Endothelial cell of umbilical vein (primary cell): Measurements from ENCODE around the gene ESPNL. TPM values are rescaled to one million over a fixed set of nuclear protein-coding genes. Genes with fewer than 3 reads are reported as not detected.

Experiments used
- BruUV-seq: library from RNA; stranded (reverse); fragments of 400-500 nt; replicated peaks from 2 replicates; lab custom pipeline; 2021; lab: Mats Ljungman, UMichigan
- CTCF ChIA-PET: fragments of 300-600, 350-600 bp; sonication (Branson Sonifier 250); formaldehyde crosslinking; loops from one replicate; lab custom pipeline; 2021; ENCODE audit warnings: antibody characterized with exemption, inconsistent platforms; lab: Charles Lee
- POLR2A ChIA-PET: fragments of 300-600, 350-600 bp; sonication (Branson Sonifier 250); formaldehyde crosslinking; loops from one replicate; lab custom pipeline; 2021; ENCODE audit warnings: antibody characterized with exemption, inconsistent platforms; lab: Charles Lee
- DNase-seq: peaks from one replicate; pipeline ENCODE4 v3.0.0-alpha.2; 2011; ENCODE audit warnings: low read depth, low spot score
- FAIRE-seq: peaks from 2 replicates; lab custom pipeline; 2011; peaks lifted over from hg19 to GRCh38; lab: Jason Lieb, UNC
- H2AFZ ChIP-seq: 2 replicates; pipeline ENCODE4 v1.6.0; 2012; ENCODE audit warnings: low read depth, low read length, control low read depth, inconsistent platforms
- H3K27ac ChIP-seq: 2 replicates; pipeline ENCODE4 v1.5.1; 2011; ENCODE audit warnings: low read depth, mild to moderate bottlenecking, control low read depth, low read length, moderate library complexity; ENCODE audit not compliant: insufficient read depth
- H3K27me3 ChIP-seq, 2 experiments: 2 replicates each; pipeline versions ENCODE4 v1.6.0 to v1.6.1; 2011; ENCODE audit warnings: low read length in 2 of 2, mixed read lengths in 1 of 2; ENCODE audit not compliant: control insufficient read depth in 2 of 2, insufficient read depth in 2 of 2
- H3K36me3 ChIP-seq, 2 experiments: 2 replicates in 1 of 2; 3 replicates in 1 of 2; pipeline ENCODE4 v1.5.1; 2011; ENCODE audit warnings: low read length in 2 of 2, mild to moderate bottlenecking in 1 of 2, moderate library complexity in 1 of 2; ENCODE audit not compliant: control insufficient read depth in 2 of 2, insufficient read depth in 2 of 2; ENCODE audit errors: extremely low read depth in 1 of 2
- H3K4me1 ChIP-seq: 3 replicates; pipeline ENCODE4 v1.5.1; 2011; ENCODE audit warnings: mild to moderate bottlenecking, low read length; ENCODE audit not compliant: control insufficient read depth, insufficient read depth; ENCODE audit errors: extremely low read depth
- H3K4me2 ChIP-seq: 2 replicates; pipeline ENCODE4 v1.6.1; 2011; ENCODE audit warnings: low read length, control low read depth, mixed read lengths; ENCODE audit not compliant: insufficient read depth
- H3K4me3 ChIP-seq, 3 experiments: fragments of 200-600 bp in 1 of 3; sonication (generic), shearing (Covaris generic) in 1 of 3; replicated peaks in 1 of 3; 2 replicates each; pipeline ENCODE4 v1.5.1; 2011 to 2016; ENCODE audit warnings: control low read depth in 3 of 3, low read length in 3 of 3, mild to moderate bottlenecking in 2 of 3, inconsistent platforms in 1 of 3, low read depth in 1 of 3, moderate library complexity in 1 of 3; ENCODE audit not compliant: insufficient read depth in 1 of 3
- H3K79me2 ChIP-seq: 2 replicates; pipeline ENCODE4 v1.6.0; 2012; ENCODE audit warnings: low read length, inconsistent platforms; ENCODE audit not compliant: control insufficient read depth, insufficient read depth
- H3K9ac ChIP-seq: replicated peaks from 2 replicates; pipeline ENCODE3; 2011; ENCODE audit warnings: low read length, control low read depth; ENCODE audit not compliant: insufficient read depth; ENCODE audit errors: extremely low read depth
- H3K9me1 ChIP-seq: replicated peaks from 3 replicates; pipeline ENCODE4 v1.6.0; 2011; ENCODE audit warnings: mild to moderate bottlenecking, low read length; ENCODE audit not compliant: control insufficient read depth, insufficient read depth; ENCODE audit errors: extremely low read depth
- H3K9me3 ChIP-seq: replicated peaks from 2 replicates; pipeline ENCODE4 v1.5.1; 2012; ENCODE audit warnings: low read length, inconsistent platforms; ENCODE audit not compliant: control insufficient read depth, insufficient read depth
- H4K20me1 ChIP-seq: replicated peaks from 2 replicates; pipeline ENCODE3; 2011; ENCODE audit warnings: mild to moderate bottlenecking, low read length; ENCODE audit not compliant: control insufficient read depth, insufficient read depth; ENCODE audit errors: extremely low read depth
- EZH2 ChIP-seq: IDR thresholded peaks from 2 replicates; pipeline ENCODE4 v1.6.1; 2012; ENCODE audit warnings: borderline replicate concordance, low read depth, mild to moderate bottlenecking, moderate library complexity, low read length, inconsistent platforms; ENCODE audit not compliant: severe bottlenecking
- FOS ChIP-seq: IDR thresholded peaks from 2 replicates; pipeline ENCODE4 v1.6.1; 2011; ENCODE audit warnings: mild to moderate bottlenecking, low read length, moderate library complexity, borderline replicate concordance; ENCODE audit not compliant: insufficient read depth
- GATA2 ChIP-seq: IDR thresholded peaks from 2 replicates; pipeline ENCODE4 v1.7.0; 2011; ENCODE audit warnings: low read depth, mild to moderate bottlenecking, moderate library complexity, mixed read lengths, low read length; ENCODE audit not compliant: insufficient read length, insufficient read depth
- JUN ChIP-seq: IDR thresholded peaks from 2 replicates; pipeline ENCODE4 v1.6.1; 2011; ENCODE audit warnings: borderline replicate concordance, low read depth; ENCODE audit not compliant: insufficient read length, insufficient read depth
- MYC ChIP-seq: IDR thresholded peaks from one replicate; pipeline ENCODE4 v1.6.1; 2011; ENCODE audit warnings: mild to moderate bottlenecking, low read depth, low read length
- POLR2A ChIP-seq: IDR thresholded peaks from 2 replicates; pipeline ENCODE4 v1.6.1; 2012; ENCODE audit warnings: low read depth, mild to moderate bottlenecking, control low read depth, low read length
- POLR2AphosphoS5 ChIP-seq: IDR thresholded peaks from 2 replicates; pipeline ENCODE4 v1.6.1; 2012; ENCODE audit warnings: low read depth, mild to moderate bottlenecking, control low read depth, low read length, moderate library complexity; ENCODE audit not compliant: insufficient read depth
- dilution Hi-C: fragments of 300-500 bp; cut with MboI; formaldehyde crosslinking; loops from one replicate; pipeline ENCODE4 v1.15.0; 2019; ENCODE audit warnings: low sequenced_read_pairs; ENCODE audit not compliant: extremely low pct_ligation_motif_present
- intact Hi-C: fragments of 100-400 bp; cut with micrococcal nuclease; formaldehyde crosslinking; loops from one replicate; pipeline ENCODE4 v1.10.0; 2022
- polyA plus RNA-seq, 4 experiments: library from polyadenylated mRNA; depleted of rRNA in 3 of 4; stranded (reverse) in 3 of 4; unstranded in 1 of 4; fragments of >200 nt; gene quantifications; 2 replicates each; pipeline versions ENCODE4 v1.2.1 to v1.2.3, GENCODE V29; 2011 to 2012; ENCODE audit warnings: missing spikeins in 1 of 4
- total RNA-seq: library from RNA; stranded (reverse); gene quantifications from 2 replicates; pipeline ENCODE4 v1.2.3, GENCODE V29; 2021
- TF ChIP-seq, protein P1 (sequence below), 2 donors: IDR thresholded peaks; 1 replicate in 1 of 2; 2 replicates in 1 of 2; pipeline ENCODE4 v1.5.1; 2011; ENCODE audit warnings: low read length in 2 of 2, mild to moderate bottlenecking in 2 of 2, moderate library complexity in 2 of 2, control low read depth in 1 of 2, inconsistent platforms in 1 of 2, low read depth in 1 of 2; ENCODE audit not compliant: insufficient read depth in 1 of 2; ENCODE audit errors: extremely low read depth in 1 of 2
- TF ChIP-seq, protein P2 (sequence below): IDR thresholded peaks from 2 replicates; pipeline ENCODE4 v1.6.1; 2011; ENCODE audit not compliant: insufficient read depth, insufficient read length

The ESPNL gene
- total and polyA plus RNA-seq, 2 donors (not counting 3 experiments of a cell fraction or from before 2014, with no cell fraction given) = not detected

DNA sequence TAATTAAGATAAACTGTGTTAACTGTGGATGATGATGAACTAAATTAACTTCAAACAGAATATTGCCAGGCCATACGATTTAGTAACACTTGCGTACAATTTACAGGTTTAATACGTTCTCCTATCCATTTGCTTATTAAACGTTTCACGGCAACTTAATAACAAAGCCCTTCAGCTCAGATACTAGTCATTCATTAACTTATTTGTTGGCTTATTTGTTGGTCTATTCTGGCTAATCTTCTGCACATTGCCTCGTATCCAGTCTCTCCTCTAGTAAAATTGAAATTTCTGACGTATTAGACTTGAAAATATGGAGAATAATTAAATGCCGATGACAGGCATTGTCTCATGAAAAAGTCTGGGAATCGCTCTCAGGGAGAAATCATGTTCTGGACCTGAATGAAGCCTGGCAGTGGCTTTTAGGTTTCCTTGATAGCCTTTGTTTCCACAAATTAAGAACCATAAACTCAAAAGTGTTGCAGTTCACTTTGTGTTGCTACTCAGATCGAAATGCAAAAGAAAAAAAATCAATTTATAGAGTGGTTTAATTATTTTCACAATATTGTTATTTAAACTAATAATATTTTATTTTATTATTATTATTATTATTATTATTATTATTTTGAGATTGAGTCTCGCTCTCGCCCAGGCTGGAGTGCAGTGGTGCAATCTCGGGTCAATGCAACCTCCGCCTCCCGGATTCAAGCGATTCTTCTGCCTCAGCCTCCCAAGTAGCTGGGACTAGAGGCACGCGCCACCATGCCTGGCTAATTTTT, 34.9 kb upstream of the ESPNL start:
- H4K20me1 ChIP-seq = no peaks in the 10 kb centered on the region
- H3K9me1 ChIP-seq = no peaks in the 10 kb centered on the region
- dilution Hi-C loops = no loop called here
- ChIA-PET CTCF (interaction anchor here (0.9 kb wide), 1 partner anchor 198 kb away, joined by 3 read pairs; no protein-coding TSS in a partner anchor), POLR2A (no interaction called here)
- H3K36me3 ChIP-seq = peaks cover 6% of the 10 kb centered on the region in 2 experiments
- H3K4me1 ChIP-seq = peaks cover 6% of the 10 kb centered on the region
- no peak for TF ChIP-seq GATA2
- TF ChIP-seq POLR2A = no peak
- TF ChIP-seq EZH2 = no peak
- TF ChIP-seq, protein P1, sequence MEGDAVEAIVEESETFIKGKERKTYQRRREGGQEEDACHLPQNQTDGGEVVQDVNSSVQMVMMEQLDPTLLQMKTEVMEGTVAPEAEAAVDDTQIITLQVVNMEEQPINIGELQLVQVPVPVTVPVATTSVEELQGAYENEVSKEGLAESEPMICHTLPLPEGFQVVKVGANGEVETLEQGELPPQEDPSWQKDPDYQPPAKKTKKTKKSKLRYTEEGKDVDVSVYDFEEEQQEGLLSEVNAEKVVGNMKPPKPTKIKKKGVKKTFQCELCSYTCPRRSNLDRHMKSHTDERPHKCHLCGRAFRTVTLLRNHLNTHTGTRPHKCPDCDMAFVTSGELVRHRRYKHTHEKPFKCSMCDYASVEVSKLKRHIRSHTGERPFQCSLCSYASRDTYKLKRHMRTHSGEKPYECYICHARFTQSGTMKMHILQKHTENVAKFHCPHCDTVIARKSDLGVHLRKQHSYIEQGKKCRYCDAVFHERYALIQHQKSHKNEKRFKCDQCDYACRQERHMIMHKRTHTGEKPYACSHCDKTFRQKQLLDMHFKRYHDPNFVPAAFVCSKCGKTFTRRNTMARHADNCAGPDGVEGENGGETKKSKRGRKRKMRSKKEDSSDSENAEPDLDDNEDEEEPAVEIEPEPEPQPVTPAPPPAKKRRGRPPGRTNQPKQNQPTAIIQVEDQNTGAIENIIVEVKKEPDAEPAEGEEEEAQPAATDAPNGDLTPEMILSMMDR (IDR thresholded peaks at IDR 0.05; ENCODE audit: extremely low read depth in 1 of 2, insufficient read depth in 1 of 2, low read depth in 1 of 2, low read length in 2 of 2) = no peak
- TF ChIP-seq, protein P2, sequence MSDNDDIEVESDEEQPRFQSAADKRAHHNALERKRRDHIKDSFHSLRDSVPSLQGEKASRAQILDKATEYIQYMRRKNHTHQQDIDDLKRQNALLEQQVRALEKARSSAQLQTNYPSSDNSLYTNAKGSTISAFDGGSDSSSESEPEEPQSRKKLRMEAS = no peak
- TF ChIP-seq MYC = no peak
- TF ChIP-seq POLR2AphosphoS5 = no peak
- TF ChIP-seq JUN = no peak
- TF ChIP-seq FOS = no peak
- no peak overlapping the region for H3K27ac ChIP-seq
- H3K4me3 ChIP-seq = no peak overlapping the region
- H3K4me2 ChIP-seq = no peak overlapping the region
- H3K9me3 ChIP-seq = no peaks in the 10 kb centered on the region
- peaks cover 7% of the 10 kb centered on the region for H3K79me2 ChIP-seq
- no peak for FAIRE-seq
- DNase-seq = no peak
- H3K9ac ChIP-seq = no peak overlapping the region
- H3K27me3 ChIP-seq = no peaks in the 10 kb centered on the region
- BruUV-seq = no TSS peak
- no peak overlapping the region for H2AFZ ChIP-seq
- intact Hi-C loops = loop anchor here (10.0 kb wide), 1 partner anchor 170 kb away; no protein-coding TSS in a partner anchor
